Hepatocyte (in vitro differentiated cells): ENCODE results near the gene MTF1. TPM values are rescaled to one million over a fixed set of nuclear protein-coding genes. Genes with fewer than 3 reads are reported as not detected.

Source experiments
- DNase-seq: peaks from one replicate; pipeline ENCODE4 v3.0.0-alpha.2; 2016; ENCODE audit warnings: low spot score
- H2AFZ ChIP-seq: fragments of 200-600 bp; sonication (generic); 2 replicates; pipeline ENCODE4 v1.6.0; 2016; ENCODE audit warnings: antibody characterized with exemption, mild to moderate bottlenecking
- H3K27ac ChIP-seq: fragments of 200-600 bp; sonication (generic); 2 replicates; pipeline ENCODE4 v1.5.1; 2016; ENCODE audit warnings: mild to moderate bottlenecking
- H3K27me3 ChIP-seq: fragments of 200-600 bp; sonication (generic); 2 replicates; pipeline ENCODE4 v1.6.1; 2016
- H3K36me3 ChIP-seq: fragments of 200-600 bp; sonication (generic); replicated peaks from 2 replicates; pipeline ENCODE4 v1.5.1; 2016; ENCODE audit warnings: low read depth; ENCODE audit not compliant: insufficient read depth
- H3K4me1 ChIP-seq: fragments of 200-600 bp; sonication (generic); 2 replicates; pipeline ENCODE4 v1.5.1; 2016; ENCODE audit warnings: mild to moderate bottlenecking, moderate library complexity; ENCODE audit not compliant: insufficient read depth
- H3K4me2 ChIP-seq: fragments of 200-600 bp; sonication (generic); 2 replicates; pipeline ENCODE4 v1.6.0; 2016
- H3K4me3 ChIP-seq: fragments of 200-600 bp; sonication (generic); 2 replicates; pipeline ENCODE4 v1.5.1; 2016; ENCODE audit warnings: mild to moderate bottlenecking
- H3K79me2 ChIP-seq: fragments of 200-600 bp; sonication (generic); 2 replicates; pipeline ENCODE4 v1.6.0; 2017; ENCODE audit warnings: mild to moderate bottlenecking
- H3K9me2 ChIP-seq: fragments of 200-600 bp; sonication (generic); replicated peaks from 2 replicates; pipeline ENCODE4 v1.6.0; 2017; ENCODE audit warnings: mild to moderate bottlenecking; ENCODE audit not compliant: insufficient read depth
- H3K9me3 ChIP-seq: fragments of 200-600 bp; sonication (generic); 2 replicates; pipeline ENCODE4 v1.5.1; 2016; ENCODE audit warnings: low read depth, mild to moderate bottlenecking
- H4K20me1 ChIP-seq: fragments of 200-600 bp; sonication (generic); 2 replicates; pipeline ENCODE4 v1.6.0; 2016; ENCODE audit warnings: mild to moderate bottlenecking; ENCODE audit not compliant: insufficient read depth, poor library complexity, severe bottlenecking
- EZH2 ChIP-seq: fragments of 200-600 bp; sonication (generic); IDR thresholded peaks from 2 replicates; pipeline ENCODE4 v1.6.1; 2016; ENCODE audit warnings: antibody characterized with exemption, mild to moderate bottlenecking, borderline replicate concordance
- EZH2phosphoT487 ChIP-seq: fragments of 200-600 bp; sonication (generic); IDR thresholded peaks from one replicate; pipeline ENCODE4 v1.6.1; 2018; ENCODE audit warnings: antibody characterized with exemption, mild to moderate bottlenecking, low read depth, moderate library complexity; ENCODE audit not compliant: unreplicated experiment, severe bottlenecking
- WGBS: methylation state at CpG from one replicate; pipeline ENCODE4 v1.1.6; 2016; ENCODE audit warnings: low lambda C conversion rate; ENCODE audit errors: missing lambda C conversion rate; 5-methylcytosine and 5-hydroxymethylcytosine counted together
- polyA plus RNA-seq: library from polyadenylated mRNA; unstranded; fragments of >200 nt; fragmentation: Nextera tagmentation; extraction: Ambion mirVana; gene quantifications from 2 replicates; pipeline ENCODE4 v1.2.1, GENCODE V29; 2016
- total RNA-seq: library from RNA; depleted of rRNA; stranded (reverse); fragments of >200 nt; gene quantifications from 2 replicates; pipeline ENCODE4 v1.2.3, GENCODE V29; 2014
- TF ChIP-seq, protein P1 (sequence below): fragments of 200-600 bp; sonication (generic); IDR thresholded peaks from 2 replicates; pipeline ENCODE4 v1.5.1; 2016; ENCODE audit warnings: antibody characterized with exemption, mild to moderate bottlenecking; ENCODE audit not compliant: poor library complexity

MTF1 gene
- total and polyA plus RNA-seq, 2 experiments from 2014 or later: 5.0 to 5.1 TPM

GRCh38 chr1:37841652-37842051, 17.7 kb downstream of the MTF1 start:
- no peaks in the 10 kb centered on the region for H3K4me1 ChIP-seq
- TF ChIP-seq EZH2phosphoT487 (no peak), EZH2 (no peak)
- TF ChIP-seq, protein P1, sequence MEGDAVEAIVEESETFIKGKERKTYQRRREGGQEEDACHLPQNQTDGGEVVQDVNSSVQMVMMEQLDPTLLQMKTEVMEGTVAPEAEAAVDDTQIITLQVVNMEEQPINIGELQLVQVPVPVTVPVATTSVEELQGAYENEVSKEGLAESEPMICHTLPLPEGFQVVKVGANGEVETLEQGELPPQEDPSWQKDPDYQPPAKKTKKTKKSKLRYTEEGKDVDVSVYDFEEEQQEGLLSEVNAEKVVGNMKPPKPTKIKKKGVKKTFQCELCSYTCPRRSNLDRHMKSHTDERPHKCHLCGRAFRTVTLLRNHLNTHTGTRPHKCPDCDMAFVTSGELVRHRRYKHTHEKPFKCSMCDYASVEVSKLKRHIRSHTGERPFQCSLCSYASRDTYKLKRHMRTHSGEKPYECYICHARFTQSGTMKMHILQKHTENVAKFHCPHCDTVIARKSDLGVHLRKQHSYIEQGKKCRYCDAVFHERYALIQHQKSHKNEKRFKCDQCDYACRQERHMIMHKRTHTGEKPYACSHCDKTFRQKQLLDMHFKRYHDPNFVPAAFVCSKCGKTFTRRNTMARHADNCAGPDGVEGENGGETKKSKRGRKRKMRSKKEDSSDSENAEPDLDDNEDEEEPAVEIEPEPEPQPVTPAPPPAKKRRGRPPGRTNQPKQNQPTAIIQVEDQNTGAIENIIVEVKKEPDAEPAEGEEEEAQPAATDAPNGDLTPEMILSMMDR: no peak
- 95% methylated on average over 3 of the region's 3 CpGs for WGBS

GRCh38 chr1:37840711-37841110, 18.7 kb downstream of the MTF1 start:
- H3K27me3 ChIP-seq: no peaks in the 10 kb centered on the region
- H3K9me2 ChIP-seq: no peaks in the 10 kb centered on the region
- no peak for DNase-seq
- no peak overlapping the region for H3K4me3 ChIP-seq
- no peak overlapping the region for H3K27ac ChIP-seq
- H4K20me1 ChIP-seq: no peaks in the 10 kb centered on the region
- H3K4me1 ChIP-seq: no peaks in the 10 kb centered on the region
- H2AFZ ChIP-seq: no peak overlapping the region
- peaks cover 3% of the 10 kb centered on the region for H3K36me3 ChIP-seq
- H3K79me2 ChIP-seq: peaks cover 19% of the 10 kb centered on the region
- no peak overlapping the region for H3K4me2 ChIP-seq
- TF ChIP-seq, protein P1: no peak
- no peak for TF ChIP-seq EZH2
- WGBS: 79% methylated on average over 1 of the region's 1 CpG
- H3K9me3 ChIP-seq: no peaks in the 10 kb centered on the region

More at GRCh38 chr1:37841652-37842051, 17.7 kb downstream of the MTF1 start:
- Histone ChIP-seq H3K9me2 (no peaks in the 10 kb centered on the region), H3K27ac (no peak overlapping the region), H3K4me3 (no peak overlapping the region), H4K20me1 (no peaks in the 10 kb centered on the region), H3K27me3 (no peaks in the 10 kb centered on the region), H3K4me2 (no peak overlapping the region), H3K36me3 (peaks cover 3% of the 10 kb centered on the region), H2AFZ (no peak overlapping the region), H3K9me3 (no peaks in the 10 kb centered on the region), H3K79me2 (peaks cover 27% of the 10 kb centered on the region)
- DNase-seq: no peak

- WGBS: 93% methylated on average over 10 of the region's 10 CpGs
- peaks cover 3% of the 10 kb centered on the region for H3K36me3 ChIP-seq
- no peaks in the 10 kb centered on the region for H3K9me2 ChIP-seq
- no peaks in the 10 kb centered on the region for H4K20me1 ChIP-seq
- TF ChIP-seq, protein P1: no peak
- TF ChIP-seq EZH2phosphoT487: no peak
- no peak for TF ChIP-seq EZH2
- no peak overlapping the region for H3K4me3 ChIP-seq
- no peak overlapping the region for H3K27ac ChIP-seq
- no peak for DNase-seq
- no peaks in the 10 kb centered on the region for H3K9me3 ChIP-seq
- H3K27me3 ChIP-seq: no peaks in the 10 kb centered on the region
- no peaks in the 10 kb centered on the region for H3K4me1 ChIP-seq
- no peak overlapping the region for H3K4me2 ChIP-seq
- peaks cover 12% of the 10 kb centered on the region for H3K79me2 ChIP-seq
- H2AFZ ChIP-seq: no peak overlapping the region
Observed at GRCh38 chr1:37839676-37840075, 19.7 kb downstream of the MTF1 start.

GRCh38 chr1:37836788-37837187, 22.6 kb downstream of the MTF1 start:
- H3K4me1 ChIP-seq: no peaks in the 10 kb centered on the region
- H3K27me3 ChIP-seq: no peaks in the 10 kb centered on the region
- no peak for DNase-seq
- peaks cover 3% of the 10 kb centered on the region for H3K36me3 ChIP-seq
- TF ChIP-seq EZH2phosphoT487 (no peak), EZH2 (no peak)
- TF ChIP-seq, protein P1: no peak
- no peaks in the 10 kb centered on the region for H4K20me1 ChIP-seq
- no peaks in the 10 kb centered on the region for H3K9me3 ChIP-seq
- no peak overlapping the region for H3K4me3 ChIP-seq
- H3K9me2 ChIP-seq: no peaks in the 10 kb centered on the region
- peaks cover 5% of the 10 kb centered on the region for H3K79me2 ChIP-seq
- WGBS: 61% methylated on average over 3 of the region's 3 CpGs
- no peak overlapping the region for H2AFZ ChIP-seq
- no peak overlapping the region for H3K4me2 ChIP-seq
- no peak overlapping the region for H3K27ac ChIP-seq
